HG02973 (cell line): ENCODE data around the gene OR2T1.
A peak's percentile ranks its signal among the peaks of the same experiment; 100 is the strongest.
"Not testable (repeated sequence)": the region's sequence is repeated elsewhere in the genome, so short reads cannot be mapped to it uniquely, and the experiment has no call there.

ENCODE experiments used
- ATAC-seq: cut with Tn5 transposase; IDR thresholded peaks from one replicate; pipeline ENCODE4 v1.9.1; 2021; ENCODE audit warnings: moderate library complexity; ENCODE audit not compliant: unreplicated experiment

OR2T1 gene

DNA sequence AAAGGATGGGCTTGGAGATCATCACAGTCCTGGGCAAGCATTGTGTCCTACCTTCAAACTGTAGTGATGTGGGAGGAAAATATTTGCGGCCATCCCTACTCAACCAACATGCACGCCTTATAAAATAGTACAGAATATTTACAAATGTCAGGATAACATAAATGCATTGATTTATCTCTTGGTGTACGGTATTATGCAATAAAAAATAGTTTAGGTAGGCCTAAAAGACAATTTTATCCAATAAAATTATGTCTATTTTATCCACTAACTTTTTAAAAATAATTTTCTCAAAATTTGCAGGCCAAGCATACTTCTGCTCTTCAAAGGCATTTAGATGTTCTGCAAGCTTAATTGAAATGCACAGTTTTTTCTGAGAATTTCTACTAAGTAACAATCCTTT lies at the start of gene OR2T1:
OR2T1 (plus strand) TSS at position 301 of the 400 bp plus-strand sequence. CDS start 3,100 bp downstream, outside the sequence.
- ATAC-seq = no peak

- ATAC-seq = no peak
Observed at GRCh38 chr1:248359415-248359814, 43.4 kb upstream of the OR2T1 start.

DNA sequence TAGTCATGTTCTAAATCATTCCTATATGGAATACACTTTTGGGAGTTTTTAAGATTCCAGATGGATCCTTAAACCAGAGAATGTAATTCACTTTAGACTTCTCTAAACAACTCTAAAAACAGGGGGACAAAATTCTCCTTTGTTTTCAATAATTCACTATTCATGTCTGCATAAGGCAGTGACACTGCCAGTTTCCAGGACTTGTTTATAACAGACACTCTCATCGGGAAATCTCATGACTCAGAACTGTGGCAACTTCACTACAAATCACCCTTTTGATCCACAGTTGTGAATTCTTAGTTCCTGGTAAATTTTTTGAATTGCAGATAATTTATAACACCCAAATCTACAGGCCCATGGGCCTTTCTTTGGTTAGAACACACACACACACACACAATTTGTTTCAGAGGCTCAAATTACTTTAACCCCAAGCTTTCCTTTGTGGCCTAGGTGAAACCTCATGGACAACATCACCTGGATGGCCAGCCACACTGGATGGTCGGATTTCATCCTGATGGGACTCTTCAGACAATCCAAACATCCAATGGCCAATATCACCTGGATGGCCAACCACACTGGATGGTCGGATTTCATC lies 41.6 kb upstream of the OR2T1 start, which contains the start of gene OR2T4:
OR2T4 (plus strand) TSS at position 545 of the 595 bp plus-strand sequence; CDS start at position 545, 0 bp downstream.
- no peak for ATAC-seq

DNA sequence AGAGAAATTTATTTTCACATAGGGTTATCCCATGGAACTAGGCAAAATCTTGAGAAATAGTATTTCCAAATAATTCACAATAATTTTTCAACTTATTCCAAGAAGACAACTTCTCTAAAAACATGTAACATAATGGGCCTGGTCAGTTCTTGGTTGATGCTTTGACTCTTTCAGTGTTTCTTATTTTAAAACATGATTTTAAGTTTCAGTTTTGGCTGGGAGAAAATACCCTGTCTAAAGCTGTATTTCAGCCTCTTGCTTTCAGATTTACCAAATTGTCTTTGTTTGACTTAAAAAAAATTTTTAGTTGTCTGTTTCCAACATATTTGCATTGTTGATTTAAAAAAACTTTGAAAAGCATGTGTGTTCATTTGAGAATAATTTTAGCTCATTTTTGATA lies 36.2 kb upstream of the OR2T1 start:
- ATAC-seq = no peak

DNA sequence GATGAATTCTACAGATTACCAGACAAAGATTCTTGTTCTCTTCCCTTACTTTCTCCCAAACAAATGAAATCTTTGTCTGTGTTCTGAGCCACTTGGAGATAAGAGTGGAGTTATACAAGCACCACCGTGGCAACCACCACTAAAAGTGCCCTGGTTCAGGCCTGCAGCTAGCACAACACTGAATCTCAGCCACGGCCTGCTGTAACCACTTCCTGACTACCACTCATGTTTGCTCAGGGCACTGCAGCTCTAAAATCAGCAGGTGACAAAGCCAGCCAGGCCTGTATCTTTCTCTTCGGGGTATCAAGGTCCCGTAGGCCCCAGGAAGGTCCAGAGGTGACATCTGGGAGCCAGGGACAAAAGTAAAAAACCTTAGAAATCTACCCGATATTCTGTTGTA lies 30.5 kb upstream of the OR2T1 start:
- no peak for ATAC-seq

DNA sequence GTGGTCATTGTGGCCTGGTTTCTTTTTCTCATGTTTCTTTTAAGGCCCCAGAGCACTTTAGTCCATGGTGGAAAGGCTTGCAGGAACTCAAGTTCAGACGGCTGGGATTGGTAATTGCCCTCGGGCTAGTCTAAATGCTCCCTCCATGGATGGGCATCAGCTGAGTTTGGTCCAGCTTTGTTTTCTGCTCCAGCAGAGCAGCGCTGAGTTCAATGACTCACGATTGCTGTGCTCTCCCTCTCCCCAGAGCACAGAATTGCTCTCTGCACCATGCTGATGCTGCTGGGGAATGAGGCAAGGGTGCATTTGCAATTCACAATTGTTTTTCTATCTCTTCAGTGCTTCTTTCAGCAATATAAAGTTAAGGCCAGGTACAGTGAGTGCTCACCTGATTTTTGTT lies 29.1 kb upstream of the OR2T1 start:
- ATAC-seq = no peak

DNA sequence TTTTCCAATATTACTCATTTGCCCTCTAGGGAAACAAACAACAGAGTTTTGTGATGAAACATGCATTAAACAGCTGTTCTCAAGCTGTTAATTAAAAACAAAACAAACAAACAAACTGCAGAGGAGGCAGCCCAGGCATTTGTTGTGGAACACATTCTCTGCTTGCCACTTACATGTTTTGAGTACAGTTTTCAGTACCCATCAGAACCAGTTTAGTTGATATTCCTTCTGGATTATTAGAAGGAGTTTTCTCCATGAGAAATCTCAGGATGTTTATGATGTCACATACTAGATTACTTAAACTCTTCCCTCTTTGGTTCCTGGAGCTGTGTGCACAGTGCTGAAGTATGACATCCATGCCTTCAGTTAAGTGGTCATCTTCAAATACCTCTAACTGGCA lies 27.4 kb upstream of the OR2T1 start, which contains the start of gene OR2T6:
OR2T6 (plus strand) TSS at position 301 of the 400 bp plus-strand sequence. CDS start 11,863 bp downstream, outside the sequence.
- ATAC-seq = no peak

DNA sequence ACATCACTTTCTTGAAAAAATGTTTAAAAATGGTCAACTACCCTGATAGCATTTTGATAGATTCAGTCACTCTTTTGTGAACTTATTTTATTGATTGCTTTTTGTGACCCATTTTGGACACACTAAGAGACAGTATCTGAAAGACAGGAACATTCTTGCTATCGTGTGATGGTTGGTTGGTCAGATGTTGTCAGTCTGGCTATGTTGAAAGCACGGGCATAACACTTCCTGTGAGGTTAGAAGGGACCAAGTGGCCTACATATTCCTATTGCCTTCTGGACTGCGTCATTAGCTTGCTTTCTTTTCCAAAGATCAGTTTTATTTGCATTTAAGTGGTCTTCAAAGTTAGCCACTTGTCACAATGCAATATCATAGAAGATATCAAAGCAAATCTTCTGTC lies 25.9 kb upstream of the OR2T1 start:
- ATAC-seq = no peak

GRCh38 chr1:248380854-248381253 lies 22.0 kb upstream of the OR2T1 start:
- ATAC-seq = no peak

- no peak for ATAC-seq
Observed at GRCh38 chr1:248388426-248388825, 14.4 kb upstream of the OR2T1 start.

DNA sequence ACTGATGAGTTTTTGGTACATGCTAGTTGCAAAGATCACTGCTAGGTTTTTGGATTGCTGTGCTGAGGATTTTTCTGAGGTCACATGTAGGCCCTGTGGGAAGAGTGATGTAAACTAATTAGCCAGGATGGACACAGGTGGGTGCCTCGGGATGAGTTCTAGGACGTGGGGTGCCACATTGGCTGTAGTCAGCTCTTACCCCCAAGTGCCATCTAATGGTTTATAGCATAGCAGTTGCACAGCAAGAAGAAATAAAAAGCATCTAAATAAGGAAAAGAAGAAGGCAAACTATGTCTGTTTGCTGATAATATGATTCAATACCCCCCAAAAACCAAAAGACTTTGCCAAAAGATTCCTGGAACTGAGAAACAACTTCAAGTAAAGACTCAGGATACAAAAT lies 9.8 kb upstream of the OR2T1 start:
- ATAC-seq = no peak

- ATAC-seq = no peak
Observed at GRCh38 chr1:248404024-248404423, 1.2 kb downstream of the OR2T1 start.

- no peak for ATAC-seq
Observed at GRCh38 chr1:248406721-248407692, 4.2 kb downstream of the OR2T1 start.

DNA sequence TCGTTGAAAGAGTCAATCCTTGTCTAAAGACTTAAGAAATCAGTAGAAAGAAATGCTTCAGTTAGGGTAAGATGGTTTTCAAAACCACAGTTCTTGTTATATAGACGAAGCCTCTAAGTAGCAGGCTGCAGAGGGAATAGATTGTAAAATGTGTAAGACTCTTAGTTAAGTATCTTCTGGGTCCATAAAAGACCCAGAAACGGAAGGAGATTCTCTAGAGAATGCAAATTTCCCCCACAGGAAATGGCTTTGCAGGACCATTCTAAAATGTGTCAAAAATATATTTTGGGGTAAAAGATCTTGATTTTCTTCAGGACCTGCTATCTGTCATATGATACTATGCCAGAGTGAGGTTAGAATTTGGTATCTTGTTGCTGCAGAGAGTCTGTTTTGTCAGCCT lies 13.4 kb downstream of the OR2T1 start:
- no peak for ATAC-seq

DNA sequence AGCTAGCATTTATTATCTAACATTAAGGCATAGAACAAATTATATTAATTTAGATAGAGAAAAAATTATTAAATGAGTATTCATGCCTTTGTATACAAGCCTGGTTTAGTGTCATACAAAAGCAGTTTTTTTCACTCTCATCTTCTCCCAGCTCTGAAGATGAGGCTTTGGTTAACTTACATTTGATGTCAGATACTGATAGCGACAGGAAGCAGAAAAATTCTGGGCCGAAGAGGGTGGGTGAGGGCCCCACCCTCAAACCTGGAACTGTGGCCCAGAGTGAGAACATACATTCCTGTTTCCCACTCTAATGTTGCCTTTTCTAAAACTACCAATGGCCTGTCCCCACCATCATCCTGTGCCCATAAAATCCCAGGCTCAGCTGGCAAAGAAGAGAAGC lies 15.0 kb downstream of the OR2T1 start:
- no peak for ATAC-seq

DNA sequence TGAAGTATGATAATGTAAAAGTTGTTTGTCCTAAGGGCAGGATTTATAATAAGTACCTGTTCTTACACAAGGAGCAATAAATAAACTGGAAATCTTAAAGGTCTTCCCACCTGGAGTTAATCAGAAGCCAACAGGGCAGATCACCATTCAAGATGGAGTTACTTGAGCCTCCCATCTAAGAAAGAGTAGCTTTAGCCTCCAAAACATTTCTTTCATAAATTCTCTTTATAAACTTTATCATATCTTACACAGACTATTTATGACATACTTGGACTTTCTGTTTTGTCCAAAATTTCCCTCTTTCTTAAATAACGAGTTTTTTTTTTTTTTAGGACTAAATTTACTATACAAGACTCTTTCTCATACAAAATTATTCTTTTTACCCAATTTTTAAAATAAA lies 18.5 kb downstream of the OR2T1 start:
- ATAC-seq = no peak

DNA sequence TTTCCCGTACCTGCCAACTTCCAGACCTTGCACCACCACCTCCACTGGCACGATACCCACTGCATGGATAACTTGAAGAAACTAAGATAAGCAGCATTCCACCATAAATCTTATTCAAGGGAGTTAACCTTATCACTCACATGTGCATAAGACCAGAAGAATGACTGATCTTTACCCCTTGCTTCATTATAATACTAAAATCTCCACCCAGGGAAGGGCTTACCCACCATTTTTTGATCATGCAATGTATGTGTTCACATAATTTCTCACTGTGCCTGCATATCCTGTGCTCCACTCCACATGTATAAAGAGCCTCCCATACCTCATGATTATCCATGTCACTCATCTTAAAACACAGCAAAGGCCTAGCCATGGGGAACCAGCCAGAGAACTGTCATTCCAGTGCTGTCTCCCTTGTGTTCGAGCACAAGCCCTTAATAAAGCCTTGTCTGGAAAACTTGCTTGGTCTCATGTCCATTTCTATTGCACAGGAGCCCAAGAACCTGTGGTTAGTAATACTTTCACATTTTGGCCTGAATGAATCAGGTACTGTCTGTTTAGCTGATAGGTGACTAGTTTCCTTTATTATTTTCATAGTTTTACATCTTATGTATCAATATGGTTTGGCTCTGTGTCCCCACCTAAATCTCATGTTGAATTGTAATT lies 24.8 kb downstream of the OR2T1 start:
- peak; percentile 48 for ATAC-seq

DNA sequence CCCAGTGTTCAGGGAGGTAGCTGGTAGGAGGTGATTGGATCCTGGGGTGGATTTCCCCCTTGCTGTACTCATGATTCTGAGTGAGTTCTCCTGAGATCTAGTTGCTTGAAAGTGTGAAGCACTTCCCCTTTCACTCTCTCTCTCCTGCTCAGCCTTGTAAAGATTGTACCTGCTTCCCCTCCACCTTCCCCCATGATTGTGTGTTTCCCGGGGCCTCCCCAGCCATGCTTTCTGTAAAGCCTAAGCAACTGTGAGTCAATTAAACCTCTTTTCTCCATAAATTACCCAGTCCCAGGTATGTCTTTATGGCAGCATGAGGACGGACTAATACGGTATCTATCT lies 25.3 kb downstream of the OR2T1 start:
- ATAC-seq = peak; percentile 93

GRCh38 chr1:248431683-248432082 lies 28.8 kb downstream of the OR2T1 start:
- not testable (repeated sequence) for ATAC-seq

DNA sequence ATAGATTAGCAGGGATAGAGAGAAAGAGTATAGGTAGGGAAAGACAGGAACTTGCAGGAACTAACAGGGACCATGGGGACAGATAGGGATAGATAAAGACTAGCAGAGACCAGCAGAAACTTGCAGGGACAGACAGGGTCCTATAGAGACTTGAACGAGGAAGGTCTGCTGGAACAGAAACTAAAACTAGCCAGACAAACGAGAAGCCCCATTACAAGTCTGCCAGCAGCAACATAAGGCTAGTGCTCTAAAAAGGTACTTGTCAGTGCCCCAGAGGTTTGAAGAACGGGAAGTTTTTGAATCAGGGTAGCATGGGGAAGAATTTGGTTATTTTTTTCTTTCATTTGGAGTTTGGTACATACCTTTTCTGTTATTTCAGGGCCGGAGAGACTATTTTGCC lies 29.4 kb downstream of the OR2T1 start:
- ATAC-seq = not testable (repeated sequence)

DNA sequence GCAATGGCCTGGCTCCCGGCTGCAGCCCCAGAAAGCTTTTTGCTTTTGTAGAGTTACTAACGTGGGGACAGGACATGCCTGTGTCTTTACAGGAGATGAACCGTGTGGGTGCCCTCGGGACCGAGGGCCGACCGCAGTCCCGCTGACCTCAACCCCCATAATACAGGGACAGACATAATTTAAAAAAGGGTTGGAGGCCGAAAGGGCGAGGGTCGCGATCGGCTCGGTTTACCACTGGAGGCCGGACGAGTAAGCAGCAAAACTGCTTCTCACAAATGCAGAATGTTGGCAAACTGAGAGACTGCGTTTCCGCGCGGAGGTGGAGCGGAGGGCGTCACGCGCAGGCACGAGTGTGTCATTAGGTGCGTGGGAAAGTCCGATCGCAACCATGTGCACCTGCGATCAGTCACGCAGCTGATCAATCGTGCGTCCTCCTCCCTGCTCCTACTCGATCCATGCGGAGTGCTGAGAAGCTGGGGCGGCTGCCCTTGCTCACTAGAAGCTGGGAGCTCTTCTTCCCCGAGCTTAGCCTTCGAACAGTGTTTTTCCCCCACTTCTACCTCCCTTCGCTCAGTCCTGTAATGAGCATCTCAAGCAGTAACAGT lies 31.1 kb downstream of the OR2T1 start:
- ATAC-seq = not testable (repeated sequence)
